ENCODE results near the gene GALNT3. TPM values are rescaled to one million over a fixed set of nuclear protein-coding genes. Genes with fewer than 3 reads are reported as not detected.

The GALNT3 gene
- total RNA-seq, 1 experiment from 2014 or later: 17.2 TPM

DNA sequence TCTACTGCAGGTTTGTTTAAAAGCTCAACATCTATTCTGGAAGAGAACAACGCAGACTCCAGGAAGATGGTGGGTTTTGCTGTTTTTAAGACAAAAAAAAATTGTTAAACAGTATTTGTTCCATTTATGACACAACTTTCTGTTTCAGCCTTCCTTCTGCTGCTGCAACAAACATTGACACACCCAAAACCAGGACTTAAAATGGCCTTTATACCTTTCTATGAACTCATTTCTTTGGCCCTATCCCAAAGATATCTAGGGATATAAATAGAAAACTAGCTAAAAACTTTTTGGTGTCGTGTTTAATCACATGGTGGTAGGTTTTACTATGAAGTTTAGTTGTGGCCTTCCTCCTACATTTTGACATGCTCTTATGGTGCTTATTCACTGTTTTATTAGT lies 964 bp upstream of the GALNT3 start:
- no peaks in the 10 kb centered on the region for H3K9me3 Mint-ChIP-seq (ENCODE audit: unreplicated experiment)
- peak overlapping the region; percentile 98 for H3K27ac Mint-ChIP-seq (ENCODE audit: unreplicated experiment)
- peak overlapping the region; percentile 97 for H3K4me3 Mint-ChIP-seq (ENCODE audit: unreplicated experiment)
- no peaks in the 10 kb centered on the region for H3K9me3 ChIP-seq
- intact Hi-C loops (cut with micrococcal nuclease; ENCODE audit: unreplicated experiment): no loop called here
- DNase-seq: no peak
- H3K36me3 ChIP-seq (ENCODE audit: control insufficient read depth, insufficient read depth, low read length): no peaks in the 10 kb centered on the region
- H3K4me3 ChIP-seq (ENCODE audit: low read depth, low read length): peak overlapping the region; percentile 87
- H3K36me3 Mint-ChIP-seq (ENCODE audit: insufficient read depth, unreplicated experiment): peaks cover 11% of the 10 kb centered on the region
- H3K27me3 Mint-ChIP-seq (ENCODE audit: insufficient read depth, unreplicated experiment): no peaks in the 10 kb centered on the region
- no peaks in the 10 kb centered on the region for H3K4me1 ChIP-seq
- BruUV-seq (replicated peaks): no TSS peak
- ChIA-PET CTCF (interaction anchor here (1.1 to 1.9 kb wide), 3 partner anchors 8 to 79 kb away, joined by 3 to 23 read pairs (median 3); no protein-coding TSS in a partner anchor), POLR2A (interaction anchor here (1.5 to 1.9 kb wide), 2 partner anchors 8 to 79 kb away, joined by 5 to 9 read pairs; no protein-coding TSS in a partner anchor)
- H3K4me1 Mint-ChIP-seq (ENCODE audit: low read depth, unreplicated experiment): peaks cover 11% of the 10 kb centered on the region
- TF ChIP-seq, protein P1, sequence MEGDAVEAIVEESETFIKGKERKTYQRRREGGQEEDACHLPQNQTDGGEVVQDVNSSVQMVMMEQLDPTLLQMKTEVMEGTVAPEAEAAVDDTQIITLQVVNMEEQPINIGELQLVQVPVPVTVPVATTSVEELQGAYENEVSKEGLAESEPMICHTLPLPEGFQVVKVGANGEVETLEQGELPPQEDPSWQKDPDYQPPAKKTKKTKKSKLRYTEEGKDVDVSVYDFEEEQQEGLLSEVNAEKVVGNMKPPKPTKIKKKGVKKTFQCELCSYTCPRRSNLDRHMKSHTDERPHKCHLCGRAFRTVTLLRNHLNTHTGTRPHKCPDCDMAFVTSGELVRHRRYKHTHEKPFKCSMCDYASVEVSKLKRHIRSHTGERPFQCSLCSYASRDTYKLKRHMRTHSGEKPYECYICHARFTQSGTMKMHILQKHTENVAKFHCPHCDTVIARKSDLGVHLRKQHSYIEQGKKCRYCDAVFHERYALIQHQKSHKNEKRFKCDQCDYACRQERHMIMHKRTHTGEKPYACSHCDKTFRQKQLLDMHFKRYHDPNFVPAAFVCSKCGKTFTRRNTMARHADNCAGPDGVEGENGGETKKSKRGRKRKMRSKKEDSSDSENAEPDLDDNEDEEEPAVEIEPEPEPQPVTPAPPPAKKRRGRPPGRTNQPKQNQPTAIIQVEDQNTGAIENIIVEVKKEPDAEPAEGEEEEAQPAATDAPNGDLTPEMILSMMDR (IDR thresholded peaks at IDR 0.05; ENCODE audit: insufficient read depth in 1 of 2, low read depth in 1 of 2, low read length in 1 of 2, severe bottlenecking in 1 of 2, unreplicated experiment in 1 of 2): no peak
- H3K27me3 ChIP-seq (replicated peaks; ENCODE audit: control insufficient read depth, insufficient read depth, low read length): no peaks in the 10 kb centered on the region

DNA sequence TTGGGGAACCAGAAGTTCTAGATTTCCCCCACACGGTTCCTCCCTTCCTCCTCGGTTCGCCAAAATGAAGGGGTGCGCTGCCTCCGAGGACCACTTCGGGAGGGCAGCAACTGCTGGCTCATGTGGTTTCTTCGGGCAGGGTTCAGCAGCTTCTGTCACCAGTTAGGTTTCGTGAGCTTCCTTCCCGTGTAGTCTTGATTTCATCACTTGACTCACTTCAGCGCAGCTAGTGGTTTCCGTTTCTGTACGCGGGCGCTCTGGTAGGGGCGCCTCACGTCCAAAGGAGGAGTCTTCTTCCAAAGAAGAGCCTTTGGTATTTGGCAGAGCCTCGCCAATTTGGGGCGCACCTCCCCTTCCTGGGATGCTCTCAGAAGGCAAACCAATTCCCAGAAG lies 485 bp upstream of the GALNT3 start:
- Histone ChIP-seq H3K27me3 (replicated peaks; ENCODE audit: control insufficient read depth, insufficient read depth, low read length) (no peaks in the 10 kb centered on the region), H3K9me3 (no peaks in the 10 kb centered on the region), H3K36me3 (ENCODE audit: control insufficient read depth, insufficient read depth, low read length) (no peaks in the 10 kb centered on the region), H3K4me1 (no peaks in the 10 kb centered on the region), H3K4me3 (ENCODE audit: low read depth, low read length) (peak overlapping the region; percentile 87)
- Mint-ChIP-seq H3K4me1 (ENCODE audit: low read depth, unreplicated experiment) (peaks cover 11% of the 10 kb centered on the region), H3K27me3 (ENCODE audit: insufficient read depth, unreplicated experiment) (no peaks in the 10 kb centered on the region), H3K9me3 (ENCODE audit: unreplicated experiment) (no peaks in the 10 kb centered on the region), H3K27ac (ENCODE audit: unreplicated experiment) (peak overlapping the region; percentile 98), H3K4me3 (ENCODE audit: unreplicated experiment) (peak overlapping the region; percentile 97), H3K36me3 (ENCODE audit: insufficient read depth, unreplicated experiment) (peaks cover 11% of the 10 kb centered on the region)
- ChIA-PET CTCF (interaction anchor here (0.5 to 1.9 kb wide), 4 partner anchors 9 to 333 kb away, joined by 3 to 23 read pairs (median 3); partner anchors contain the start of gene SCN1A), POLR2A (interaction anchor here (0.7 to 1.9 kb wide), 5 partner anchors 8 to 159 kb away, joined by 3 to 9 read pairs (median 5); partner anchors contain the start of gene TTC21B)
- TSS peak; percentile 48 for BruUV-seq (replicated peaks)
- peak in 1 of 2 experiments; percentile 46 for DNase-seq
- intact Hi-C loops (cut with micrococcal nuclease; ENCODE audit: unreplicated experiment): loop anchor here (1.0 kb wide), 2 partner anchors 80 to 159 kb away; partner anchors contain the start of gene TTC21B
- TF ChIP-seq, protein P1 (IDR thresholded peaks at IDR 0.05; ENCODE audit: insufficient read depth in 1 of 2, low read depth in 1 of 2, low read length in 1 of 2, severe bottlenecking in 1 of 2, unreplicated experiment in 1 of 2): no peak

DNA sequence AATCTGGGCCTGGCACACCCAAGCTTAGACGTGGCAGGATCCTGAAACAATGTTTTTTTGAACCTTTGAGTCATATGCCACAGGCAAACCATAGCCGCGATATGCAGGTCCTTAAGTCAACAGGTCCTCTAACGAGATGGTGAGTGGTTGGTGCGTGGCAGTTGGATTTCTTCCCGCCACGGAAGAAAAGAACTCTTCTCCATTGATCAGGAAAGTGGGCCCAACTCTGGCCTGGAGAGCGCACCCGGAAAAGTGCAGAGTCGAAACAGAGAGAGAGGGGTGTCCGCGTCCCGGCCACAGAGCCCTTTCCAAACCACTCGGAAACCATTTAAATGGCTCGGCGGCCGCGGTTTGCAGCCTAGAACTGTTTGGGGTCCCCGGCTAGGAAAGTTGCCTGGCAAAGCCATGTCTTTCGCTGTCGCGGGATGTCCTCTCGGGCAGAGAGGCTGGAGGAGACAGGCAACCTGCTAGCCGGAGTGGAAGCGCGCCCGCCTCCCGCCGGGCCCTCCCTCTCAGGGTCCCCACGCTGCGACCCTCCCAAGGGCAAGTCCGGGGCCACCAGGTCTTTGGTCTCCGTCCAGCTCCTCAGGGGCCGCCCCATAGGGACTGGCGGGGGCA lies 777 bp downstream of the GALNT3 start:
- Histone ChIP-seq H3K4me3 (ENCODE audit: low read depth, low read length) (peak overlapping the region; percentile 87), H3K36me3 (ENCODE audit: control insufficient read depth, insufficient read depth, low read length) (no peaks in the 10 kb centered on the region), H3K27me3 (replicated peaks; ENCODE audit: control insufficient read depth, insufficient read depth, low read length) (no peaks in the 10 kb centered on the region), H3K9me3 (no peaks in the 10 kb centered on the region), H3K4me1 (no peaks in the 10 kb centered on the region)
- POLR2A ChIA-PET: interaction anchor here (0.6 to 1.9 kb wide), 5 partner anchors 10 to 358 kb away, joined by 3 to 9 read pairs (median 3); no protein-coding TSS in a partner anchor
- no TSS peak for BruUV-seq (replicated peaks)
- Mint-ChIP-seq H3K4me3 (ENCODE audit: unreplicated experiment) (peak overlapping the region; percentile 97), H3K4me1 (ENCODE audit: low read depth, unreplicated experiment) (peaks cover 11% of the 10 kb centered on the region), H3K27me3 (ENCODE audit: insufficient read depth, unreplicated experiment) (no peaks in the 10 kb centered on the region), H3K27ac (ENCODE audit: unreplicated experiment) (peak overlapping the region; percentile 98), H3K9me3 (ENCODE audit: unreplicated experiment) (no peaks in the 10 kb centered on the region), H3K36me3 (ENCODE audit: insufficient read depth, unreplicated experiment) (peaks cover 11% of the 10 kb centered on the region)
- intact Hi-C loops (cut with micrococcal nuclease; ENCODE audit: unreplicated experiment): no loop called here
- peak; percentile 42 to 55 for DNase-seq
- CTCF ChIA-PET: interaction anchor here (0.6 to 1.9 kb wide), 5 partner anchors 10 to 1597 kb away, joined by 3 to 23 read pairs (median 4); no protein-coding TSS in a partner anchor
- TF ChIP-seq, protein P1 (IDR thresholded peaks at IDR 0.05; ENCODE audit: insufficient read depth in 1 of 2, low read depth in 1 of 2, low read length in 1 of 2, severe bottlenecking in 1 of 2, unreplicated experiment in 1 of 2): no peak
